ENCODE data around the gene SUPT6H. TPM values are rescaled to one million over a fixed set of nuclear protein-coding genes. Genes with fewer than 3 reads are reported as not detected.

The SUPT6H gene
- total and polyA plus RNA-seq, 8 donors = 21.8 to 49.0 (median 30.0) TPM

DNA sequence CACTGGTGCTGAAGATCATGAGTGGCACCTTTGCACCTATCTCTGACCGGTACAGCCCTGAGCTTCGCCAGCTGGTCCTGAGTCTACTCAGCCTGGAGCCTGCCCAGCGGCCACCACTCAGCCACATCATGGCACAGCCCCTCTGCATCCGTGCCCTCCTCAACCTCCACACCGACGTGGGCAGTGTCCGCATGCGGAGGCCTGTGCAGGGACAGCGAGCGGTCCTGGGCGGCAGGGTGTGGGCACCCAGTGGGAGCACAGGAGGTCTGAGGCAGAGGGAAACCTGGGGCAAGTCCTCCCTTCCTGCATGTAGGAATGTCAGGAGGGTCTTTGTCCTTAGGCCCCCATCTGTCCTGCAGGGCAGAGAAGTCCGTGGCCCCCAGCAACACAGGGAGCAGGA lies 75.3 kb downstream of the SUPT6H start:
- ATAC-seq (no peak), DNase-seq (peak in 2 of 6 donors; percentile 30 to 59), FAIRE-seq (no peak)
- no peaks in the 10 kb centered on the region for H3K4me1 ChIP-seq
- H3K4me3 ChIP-seq = no peak overlapping the region
- 91 to 95% methylated on average over 12 of the region's 12 CpGs for WGBS, 2 donors
- intact Hi-C loops (cut with DNase I) = no loop called here
- H3K9me3 ChIP-seq = no peaks in the 10 kb centered on the region
- no peaks in the 10 kb centered on the region for H3K36me3 ChIP-seq
- H3K27me3 ChIP-seq = no peaks in the 10 kb centered on the region
- TF ChIP-seq, protein P1, sequence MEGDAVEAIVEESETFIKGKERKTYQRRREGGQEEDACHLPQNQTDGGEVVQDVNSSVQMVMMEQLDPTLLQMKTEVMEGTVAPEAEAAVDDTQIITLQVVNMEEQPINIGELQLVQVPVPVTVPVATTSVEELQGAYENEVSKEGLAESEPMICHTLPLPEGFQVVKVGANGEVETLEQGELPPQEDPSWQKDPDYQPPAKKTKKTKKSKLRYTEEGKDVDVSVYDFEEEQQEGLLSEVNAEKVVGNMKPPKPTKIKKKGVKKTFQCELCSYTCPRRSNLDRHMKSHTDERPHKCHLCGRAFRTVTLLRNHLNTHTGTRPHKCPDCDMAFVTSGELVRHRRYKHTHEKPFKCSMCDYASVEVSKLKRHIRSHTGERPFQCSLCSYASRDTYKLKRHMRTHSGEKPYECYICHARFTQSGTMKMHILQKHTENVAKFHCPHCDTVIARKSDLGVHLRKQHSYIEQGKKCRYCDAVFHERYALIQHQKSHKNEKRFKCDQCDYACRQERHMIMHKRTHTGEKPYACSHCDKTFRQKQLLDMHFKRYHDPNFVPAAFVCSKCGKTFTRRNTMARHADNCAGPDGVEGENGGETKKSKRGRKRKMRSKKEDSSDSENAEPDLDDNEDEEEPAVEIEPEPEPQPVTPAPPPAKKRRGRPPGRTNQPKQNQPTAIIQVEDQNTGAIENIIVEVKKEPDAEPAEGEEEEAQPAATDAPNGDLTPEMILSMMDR (IDR thresholded peaks at IDR 0.05) = no peak
- no peak overlapping the region for H3K27ac ChIP-seq

DNA sequence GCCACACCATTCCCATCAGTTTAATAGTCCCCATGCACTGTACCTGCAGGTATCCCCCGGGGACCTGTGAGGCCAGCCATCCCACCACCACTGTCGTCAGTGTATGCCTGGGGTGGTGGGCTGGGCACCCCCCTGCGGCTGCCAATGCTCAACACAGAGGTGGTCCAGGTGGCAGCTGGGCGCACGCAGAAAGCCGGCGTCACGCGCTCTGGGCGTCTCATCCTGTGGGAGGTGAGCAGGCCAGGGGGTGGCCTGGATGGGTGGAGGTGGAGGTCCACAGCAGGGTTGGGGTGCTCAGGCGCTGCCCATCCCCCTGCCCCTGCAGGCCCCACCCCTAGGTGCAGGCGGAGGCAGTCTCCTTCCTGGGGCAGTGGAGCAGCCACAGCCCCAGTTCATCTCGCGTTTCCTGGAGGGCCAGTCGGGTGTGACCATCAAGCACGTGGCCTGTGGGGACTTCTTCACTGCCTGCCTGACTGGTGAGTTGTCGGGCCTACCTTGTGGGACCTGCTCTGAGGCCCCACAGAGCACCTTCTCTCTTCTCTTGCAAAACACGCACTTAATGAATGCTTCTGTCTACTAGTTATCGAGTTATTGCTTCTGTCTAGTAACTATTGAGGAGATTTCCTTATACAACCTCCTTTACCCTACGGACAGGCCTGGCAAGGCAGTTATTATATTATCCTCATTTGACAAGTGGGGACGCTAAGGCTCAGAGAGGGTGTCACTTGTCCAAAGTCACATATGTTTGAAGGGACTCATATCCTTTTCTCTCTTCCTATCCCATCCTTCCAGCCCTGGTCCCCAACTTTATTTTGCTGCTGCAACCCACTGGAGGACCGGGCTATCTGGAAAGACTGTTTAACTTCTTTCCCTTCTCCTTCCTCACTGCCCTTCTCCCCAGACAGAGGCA lies 76.0 kb downstream of the SUPT6H start:
- ATAC-seq (no peak), DNase-seq (peak in 2 of 6 donors; percentile 20 to 63), FAIRE-seq (no peak)

GRCh38 chr17:28738680-28739384 lies 76.8 kb downstream of the SUPT6H start:
- Histone ChIP-seq H3K4me1 (peaks cover 0 to 3% (median 0%) of the 10 kb centered on the region in 3 donors), H3K27me3 (no peaks in the 10 kb centered on the region), H3K9me3 (no peaks in the 10 kb centered on the region), H3K4me3 (no peak overlapping the region), H3K36me3 (no peaks in the 10 kb centered on the region), H3K27ac (no peak overlapping the region)
- no peak for ATAC-seq
- TF ChIP-seq, protein P1 (IDR thresholded peaks at IDR 0.05) = no peak
- intact Hi-C loops (cut with DNase I) = no loop called here
- peak in 1 of 6 donors; percentile 36 for DNase-seq
- FAIRE-seq = no peak
- WGBS, 2 donors = 91 to 94% methylated on average over 10 of the region's 10 CpGs

More for the DNA sequence above, 76.0 kb downstream of the SUPT6H start:
- 87 to 91% methylated on average over 21 to 22 of the region's 22 CpGs for WGBS, 2 donors
- no peaks in the 10 kb centered on the region for H3K36me3 ChIP-seq
- H3K9me3 ChIP-seq = no peaks in the 10 kb centered on the region
- TF ChIP-seq, protein P1 (IDR thresholded peaks at IDR 0.05) = no peak
- intact Hi-C loops (cut with DNase I) = no loop called here
- H3K4me1 ChIP-seq = peaks cover 0 to 3% (median 0%) of the 10 kb centered on the region in 3 donors
- no peaks in the 10 kb centered on the region for H3K27me3 ChIP-seq
- H3K4me3 ChIP-seq = no peak overlapping the region
- H3K27ac ChIP-seq = no peak overlapping the region

DNA sequence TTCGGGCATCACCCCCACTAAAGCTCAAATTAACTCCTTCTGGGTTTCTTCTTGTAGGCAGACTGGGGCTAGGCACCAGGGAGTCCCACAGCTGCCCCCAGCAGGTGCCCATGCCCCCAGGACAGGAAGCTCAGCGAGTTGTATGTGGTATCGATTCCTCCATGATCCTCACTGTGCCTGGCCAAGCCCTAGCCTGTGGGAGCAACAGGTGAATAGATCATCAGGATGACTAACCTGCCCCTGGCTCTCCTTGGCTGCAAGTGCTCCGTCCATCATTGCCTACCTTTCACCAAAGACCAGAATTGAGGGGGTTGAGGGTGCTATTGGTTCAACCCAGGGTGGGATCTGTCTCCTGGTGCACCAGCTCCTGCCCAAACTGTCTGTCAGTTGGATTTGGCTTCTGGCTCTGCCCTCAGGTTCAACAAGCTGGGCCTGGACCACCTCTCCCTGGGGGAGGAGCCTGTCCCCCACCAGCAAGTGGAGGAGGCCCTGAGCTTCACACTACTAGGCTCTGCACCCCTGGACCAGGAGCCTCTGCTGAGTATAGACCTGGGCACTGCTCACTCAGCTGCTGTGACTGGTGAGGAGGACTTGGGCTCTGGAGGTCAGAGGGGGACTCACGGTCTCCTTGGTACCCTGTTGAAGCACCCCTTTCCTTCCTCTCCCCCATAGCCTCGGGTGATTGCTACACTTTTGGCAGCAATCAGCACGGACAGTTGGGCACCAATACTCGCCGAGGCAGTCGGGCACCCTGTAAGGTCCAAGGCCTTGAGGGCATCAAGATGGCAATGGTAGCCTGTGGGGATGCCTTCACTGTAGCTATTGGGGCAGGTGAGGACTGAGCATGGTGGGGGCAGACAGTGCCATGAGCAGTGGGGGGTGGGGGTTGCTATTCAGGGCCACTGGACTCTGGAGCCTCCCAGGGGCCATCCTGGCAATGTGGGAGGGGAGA lies 78.7 kb downstream of the SUPT6H start:
- Histone ChIP-seq H3K27ac (no peak overlapping the region), H3K27me3 (no peaks in the 10 kb centered on the region), H3K4me3 (no peak overlapping the region), H3K4me1 (peaks cover 0 to 4% (median under 1%) of the 10 kb centered on the region in 3 donors), H3K36me3 (no peaks in the 10 kb centered on the region), H3K9me3 (no peaks in the 10 kb centered on the region)
- FAIRE-seq (no peak), ATAC-seq (no peak), DNase-seq (peak in 3 of 6 donors; percentile 24 to 39 (median 38))
- 81 to 85% methylated on average over 10 of the region's 10 CpGs for WGBS, 2 donors
- intact Hi-C loops (cut with DNase I) = no loop called here
- TF ChIP-seq, protein P1 (IDR thresholded peaks at IDR 0.05) = no peak
